DLD1 (cell line): ENCODE measurements around the gene ATG2A.

Experiments
- in situ Hi-C: cut with HindIII; loops from 2 replicates; pipeline ENCODE4 v1.10.0; 2017; ENCODE audit warnings: low sequenced_read_pairs

ATG2A gene

DNA sequence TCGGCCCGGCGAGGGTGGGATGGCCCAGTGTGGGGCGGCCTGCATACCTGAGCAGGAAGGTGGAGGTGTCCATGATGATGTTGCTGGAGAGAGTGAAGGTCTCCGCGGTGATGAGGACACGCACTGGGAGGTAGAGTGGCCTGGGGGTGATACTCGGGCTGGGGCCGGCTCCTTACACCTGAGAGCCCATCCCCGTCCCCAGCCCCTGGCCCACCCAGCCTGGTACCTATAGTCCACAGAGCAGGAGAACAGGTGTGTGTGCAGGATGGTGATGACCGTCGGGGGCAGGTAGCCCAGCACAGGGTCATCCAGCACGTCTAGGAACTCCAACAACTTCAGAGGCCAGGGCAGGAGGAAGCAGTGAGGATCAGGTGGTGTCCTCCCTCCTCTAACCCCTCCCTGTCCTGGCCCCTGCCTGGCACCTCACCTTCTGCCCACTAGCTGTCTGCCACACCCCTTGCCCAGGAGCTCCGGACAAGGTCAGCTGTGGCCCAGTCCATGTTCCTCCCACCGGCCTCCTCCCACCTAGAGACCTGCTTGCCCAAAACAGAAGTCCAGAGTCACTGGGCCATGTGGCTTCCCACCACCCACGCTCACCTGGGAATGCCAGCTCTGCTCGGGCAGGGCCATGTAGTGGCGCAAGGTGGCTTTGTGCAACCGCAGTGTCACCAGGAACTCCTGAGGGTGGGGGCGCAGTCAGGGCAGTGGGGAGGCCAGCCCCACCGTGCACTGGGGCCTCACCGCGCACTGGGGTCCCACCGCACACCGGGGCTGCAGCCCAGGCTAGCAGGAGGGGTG is 11.3 kb downstream of the ATG2A start:
- in situ Hi-C loops: no loop called here

- in situ Hi-C loops: no loop called here
Measured at GRCh38 chr11:64903291-64903833, 13.6 kb downstream of the ATG2A start.

DNA sequence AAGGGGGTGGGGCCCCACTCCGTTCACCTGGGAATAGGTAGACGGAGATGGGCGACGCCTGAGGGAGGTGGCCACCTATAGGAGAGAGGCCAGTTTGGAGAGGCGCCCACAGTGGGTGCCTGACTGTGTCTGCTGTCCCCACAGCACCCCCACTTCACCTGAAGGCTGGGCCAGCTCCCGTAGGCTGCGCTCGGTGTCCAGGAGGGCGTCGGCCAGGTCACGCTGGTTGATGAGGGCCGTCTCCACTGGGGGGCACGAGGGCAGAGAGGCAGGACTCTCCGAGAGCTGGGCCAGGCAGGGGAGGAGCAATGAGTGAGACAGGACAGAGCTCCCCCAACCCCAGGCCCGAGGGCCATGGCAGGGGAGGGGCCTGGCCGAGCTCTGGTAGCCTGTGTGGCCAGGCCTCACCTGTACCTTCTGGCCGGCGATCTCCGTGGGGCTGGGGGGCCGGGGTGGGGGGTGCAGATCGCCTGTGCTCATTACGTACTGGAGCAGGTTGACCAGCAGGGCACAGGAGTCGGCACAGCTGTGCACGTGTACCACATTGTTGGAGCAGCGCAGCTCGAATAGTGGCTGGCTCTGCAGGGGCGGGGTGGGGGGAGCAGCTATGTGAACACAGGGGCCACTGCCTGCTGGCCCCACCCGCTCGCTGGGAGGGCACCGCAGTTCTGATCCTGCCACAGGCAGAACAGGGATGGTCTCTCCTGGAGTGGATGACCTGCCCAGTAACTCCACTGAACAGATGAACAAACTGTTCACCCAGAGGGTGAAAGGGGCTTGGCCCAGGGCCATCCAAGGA is 14.7 kb downstream of the ATG2A start:
- in situ Hi-C loops: no loop called here

DNA sequence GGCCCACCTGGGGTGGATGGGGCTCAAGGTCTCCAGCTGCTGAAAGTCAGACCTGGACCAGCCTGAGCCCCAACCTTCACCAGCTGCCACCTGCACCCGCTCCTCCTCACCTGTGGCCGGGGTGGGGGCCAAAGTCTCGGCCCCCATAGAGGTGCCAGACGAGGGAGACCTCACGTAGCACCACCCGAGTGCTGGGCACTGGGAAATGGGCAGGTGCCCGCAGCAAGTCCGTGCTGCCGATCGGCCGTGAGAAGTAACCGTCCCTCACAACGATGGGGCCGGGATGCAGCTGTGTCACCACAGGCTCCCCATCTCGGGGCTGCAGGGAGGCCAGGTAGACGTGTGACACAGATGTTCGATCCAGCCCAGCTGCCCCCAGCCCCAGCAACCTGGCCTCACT is 16.2 kb downstream of the ATG2A start:
- in situ Hi-C loops: no loop called here

GRCh38 chr11:64900263-64900678 is 16.7 kb downstream of the ATG2A start:
- in situ Hi-C loops: no loop called here

GRCh38 chr11:64898541-64898940 is 18.5 kb downstream of the ATG2A start:
- in situ Hi-C loops: no loop called here

DNA sequence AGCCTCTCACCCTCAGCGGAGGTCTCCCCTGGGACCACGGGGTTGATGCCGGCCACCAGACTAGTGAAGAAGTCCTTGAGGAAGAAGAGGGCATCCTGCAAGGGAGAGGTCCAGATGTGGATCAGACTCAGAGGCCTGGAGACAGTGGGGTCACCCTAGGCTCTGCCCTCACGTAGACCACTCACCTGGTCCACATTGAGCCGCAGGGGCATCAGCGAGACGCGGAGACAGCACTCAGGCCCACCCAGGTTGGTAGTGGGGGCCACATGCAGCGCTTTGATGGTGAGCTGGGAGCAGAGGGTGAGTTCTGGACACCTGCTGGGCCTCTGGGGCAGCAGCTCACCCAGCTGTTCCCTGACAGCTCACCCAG is 18.9 kb downstream of the ATG2A start:
- in situ Hi-C loops: no loop called here

- in situ Hi-C loops: no loop called here
Measured at GRCh38 chr11:64897381-64898075, 19.5 kb downstream of the ATG2A start.

DNA sequence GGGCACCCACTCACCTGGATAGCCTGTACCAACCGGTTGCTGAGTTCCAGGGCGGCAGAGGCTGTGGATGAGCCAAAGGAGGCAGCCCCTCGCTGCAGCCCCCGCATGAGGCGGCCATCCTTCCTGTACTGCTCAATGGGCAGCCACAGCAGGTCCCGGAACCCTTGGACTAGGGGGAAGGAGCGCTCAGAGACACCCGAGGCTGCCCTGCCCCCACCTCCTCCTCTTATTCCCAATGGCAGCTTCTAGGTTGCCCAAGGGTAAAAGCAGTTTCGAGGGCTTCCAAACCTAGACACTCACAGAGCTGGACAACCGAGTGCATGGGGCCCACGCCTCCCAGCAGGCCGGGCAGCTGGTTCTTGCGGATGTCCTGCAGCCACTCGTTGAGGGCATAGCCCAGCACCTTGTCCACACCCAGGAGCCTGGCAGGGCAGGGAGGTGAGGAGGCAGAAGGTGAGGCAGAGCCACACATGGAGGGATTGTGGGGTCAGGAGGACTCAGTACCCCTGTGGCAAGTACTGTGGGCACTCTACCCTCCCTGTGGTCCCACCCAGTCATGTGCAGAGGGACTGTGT is 20.5 kb downstream of the ATG2A start:
- in situ Hi-C loops: no loop called here

- in situ Hi-C loops: loop anchor here (5.0 kb wide), 1 partner anchor 43 kb away; no protein-coding TSS in a partner anchor
Measured at GRCh38 chr11:64894812-64895452, 22.1 kb downstream of the ATG2A start.

- in situ Hi-C loops: loop anchor here (5.0 kb wide), 1 partner anchor 42 kb away; no protein-coding TSS in a partner anchor
Measured at GRCh38 chr11:64894070-64894811, 22.8 kb downstream of the ATG2A start.

- in situ Hi-C loops: loop anchor here (5.0 kb wide), 1 partner anchor 41 kb away; no protein-coding TSS in a partner anchor
Measured at GRCh38 chr11:64893194-64894069, 23.6 kb downstream of the ATG2A start.

GRCh38 chr11:64892838-64893193 is 24.2 kb downstream of the ATG2A start:
- in situ Hi-C loops: loop anchor here (5.0 kb wide), 1 partner anchor 41 kb away; no protein-coding TSS in a partner anchor

GRCh38 chr11:64892411-64892831 is 24.6 kb downstream of the ATG2A start:
- in situ Hi-C loops: loop anchor here (5.0 kb wide), 1 partner anchor 40 kb away; no protein-coding TSS in a partner anchor

- in situ Hi-C loops: loop anchor here (5.0 kb wide), 1 partner anchor 40 kb away; no protein-coding TSS in a partner anchor
Measured at GRCh38 chr11:64891880-64892279, 25.1 kb downstream of the ATG2A start.

GRCh38 chr11:64891215-64891848 is 25.7 kb downstream of the ATG2A start:
- in situ Hi-C loops: loop anchor here (5.0 kb wide), 1 partner anchor 39 kb away; no protein-coding TSS in a partner anchor

- in situ Hi-C loops: loop anchor here (5.0 kb wide), 1 partner anchor 38 kb away; no protein-coding TSS in a partner anchor
Measured at GRCh38 chr11:64890522-64890939, 26.5 kb downstream of the ATG2A start.
